Smooth muscle cell (in vitro differentiated cells): ENCODE results near the gene DDB1. TPM values are rescaled to one million over a fixed set of nuclear protein-coding genes. Genes with fewer than 3 reads are reported as not detected.

Experiments
- DNase-seq: peaks from one replicate; lab custom pipeline; 2025; ENCODE audit not compliant: unreplicated experiment; lab: John Stamatoyannopoulos, UW
- H2AFZ ChIP-seq: fragments of 200-600 bp; sonication (generic); 2 replicates; pipeline ENCODE4 v1.6.0; 2016; ENCODE audit warnings: antibody characterized with exemption, low read depth, mild to moderate bottlenecking
- H3F3A ChIP-seq: fragments of 200-600 bp; sonication (generic); 2 replicates; pipeline ENCODE4 v1.6.0; 2017; ENCODE audit warnings: antibody characterized with exemption, low read depth
- H3K27ac ChIP-seq: fragments of 200-600 bp; sonication (generic); 2 replicates; pipeline ENCODE4 v1.5.1; 2016; ENCODE audit warnings: low read depth, mild to moderate bottlenecking
- H3K27me3 ChIP-seq: fragments of 200-600 bp; sonication (generic); 2 replicates; pipeline ENCODE4 v1.6.1; 2016; ENCODE audit warnings: low read depth, mild to moderate bottlenecking
- H3K36me3 ChIP-seq: fragments of 200-600 bp; sonication (generic); 2 replicates; pipeline ENCODE4 v1.5.1; 2016; ENCODE audit warnings: low read depth
- H3K4me1 ChIP-seq: fragments of 200-600 bp; sonication (generic); 2 replicates; pipeline ENCODE4 v1.5.1; 2016; ENCODE audit warnings: low read depth
- H3K4me2 ChIP-seq: fragments of 200-600 bp; sonication (generic); 2 replicates; pipeline ENCODE4 v1.6.0; 2016; ENCODE audit warnings: mild to moderate bottlenecking
- H3K4me3 ChIP-seq: fragments of 200-600 bp; sonication (generic); 2 replicates; pipeline ENCODE4 v1.5.1; 2016; ENCODE audit warnings: mild to moderate bottlenecking
- H3K79me2 ChIP-seq: fragments of 200-600 bp; sonication (generic); 2 replicates; pipeline ENCODE4 v1.6.0; 2016; ENCODE audit warnings: low read depth, mild to moderate bottlenecking
- H3K9ac ChIP-seq: fragments of 200-600 bp; sonication (generic); 2 replicates; pipeline ENCODE4 v1.6.0; 2016; ENCODE audit warnings: low read depth
- H3K9me3 ChIP-seq: fragments of 200-600 bp; sonication (generic); replicated peaks from 2 replicates; pipeline ENCODE4 v1.5.1; 2016; ENCODE audit warnings: low read depth
- H4K20me1 ChIP-seq: fragments of 200-600 bp; sonication (generic); 2 replicates; pipeline ENCODE4 v1.6.0; 2016; ENCODE audit warnings: low read depth
- WGBS: methylation state at CpG from one replicate; pipeline ENCODE4 v1.1.7; 2016; ENCODE audit warnings: low lambda C conversion rate; 5-methylcytosine and 5-hydroxymethylcytosine counted together
- polyA plus RNA-seq: library from polyadenylated mRNA; unstranded; fragments of >200 nt; fragmentation: Nextera tagmentation; extraction: Ambion mirVana; gene quantifications from 2 replicates; pipeline ENCODE4 v1.2.1, GENCODE V29; 2016
- total RNA-seq: library from RNA; depleted of rRNA; stranded (reverse); fragments of >200 nt; gene quantifications from 2 replicates; pipeline ENCODE4 v1.2.3, GENCODE V29; 2014
- TF ChIP-seq, protein P1 (sequence below): fragments of 200-600 bp; sonication (generic); IDR thresholded peaks from 2 replicates; pipeline ENCODE4 v1.5.1; 2017; ENCODE audit warnings: borderline replicate concordance, mild to moderate bottlenecking, antibody characterized with exemption; ENCODE audit not compliant: insufficient read depth, poor library complexity, severe bottlenecking

Gene DDB1
- total and polyA plus RNA-seq, 2 experiments from 2014 or later: 143 to 150 TPM

DNA sequence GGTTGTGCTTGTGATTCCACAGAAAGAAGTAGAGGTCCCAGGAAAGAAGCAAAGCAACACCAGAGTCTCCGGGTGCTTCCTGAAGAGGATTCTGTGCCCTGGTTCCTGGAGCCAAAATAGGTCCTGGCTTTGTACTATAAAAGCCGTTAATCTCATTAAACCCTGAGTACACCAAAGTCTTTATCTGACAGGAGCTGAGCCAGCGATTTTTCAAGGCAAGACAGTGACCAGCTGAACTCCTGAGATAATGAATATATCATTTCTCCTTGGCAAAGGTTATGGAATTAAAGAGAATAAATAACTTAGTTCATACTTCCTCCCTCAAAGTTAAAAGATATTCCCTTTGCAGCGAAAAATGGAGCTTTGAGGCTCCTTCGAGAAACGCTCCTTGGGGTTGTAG, 34.5 kb upstream of the DDB1 start:
- no peak for DNase-seq
- H3K79me2 ChIP-seq: peaks cover 21% of the 10 kb centered on the region
- WGBS: 98% methylated on average over 6 of the region's 6 CpGs
- no peak overlapping the region for H3K4me3 ChIP-seq
- TF ChIP-seq, protein P1, sequence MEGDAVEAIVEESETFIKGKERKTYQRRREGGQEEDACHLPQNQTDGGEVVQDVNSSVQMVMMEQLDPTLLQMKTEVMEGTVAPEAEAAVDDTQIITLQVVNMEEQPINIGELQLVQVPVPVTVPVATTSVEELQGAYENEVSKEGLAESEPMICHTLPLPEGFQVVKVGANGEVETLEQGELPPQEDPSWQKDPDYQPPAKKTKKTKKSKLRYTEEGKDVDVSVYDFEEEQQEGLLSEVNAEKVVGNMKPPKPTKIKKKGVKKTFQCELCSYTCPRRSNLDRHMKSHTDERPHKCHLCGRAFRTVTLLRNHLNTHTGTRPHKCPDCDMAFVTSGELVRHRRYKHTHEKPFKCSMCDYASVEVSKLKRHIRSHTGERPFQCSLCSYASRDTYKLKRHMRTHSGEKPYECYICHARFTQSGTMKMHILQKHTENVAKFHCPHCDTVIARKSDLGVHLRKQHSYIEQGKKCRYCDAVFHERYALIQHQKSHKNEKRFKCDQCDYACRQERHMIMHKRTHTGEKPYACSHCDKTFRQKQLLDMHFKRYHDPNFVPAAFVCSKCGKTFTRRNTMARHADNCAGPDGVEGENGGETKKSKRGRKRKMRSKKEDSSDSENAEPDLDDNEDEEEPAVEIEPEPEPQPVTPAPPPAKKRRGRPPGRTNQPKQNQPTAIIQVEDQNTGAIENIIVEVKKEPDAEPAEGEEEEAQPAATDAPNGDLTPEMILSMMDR: no peak
- H3K9me3 ChIP-seq: no peaks in the 10 kb centered on the region
- H3K27ac ChIP-seq: peak overlapping the region; percentile 9
- H3K4me2 ChIP-seq: no peak overlapping the region
- H3K36me3 ChIP-seq: no peaks in the 10 kb centered on the region
- H4K20me1 ChIP-seq: no peaks in the 10 kb centered on the region
- peaks cover 5% of the 10 kb centered on the region for H3K4me1 ChIP-seq
- no peak overlapping the region for H2AFZ ChIP-seq
- no peak overlapping the region for H3K9ac ChIP-seq
- peaks cover 4% of the 10 kb centered on the region for H3F3A ChIP-seq
- H3K27me3 ChIP-seq: no peaks in the 10 kb centered on the region

DNA sequence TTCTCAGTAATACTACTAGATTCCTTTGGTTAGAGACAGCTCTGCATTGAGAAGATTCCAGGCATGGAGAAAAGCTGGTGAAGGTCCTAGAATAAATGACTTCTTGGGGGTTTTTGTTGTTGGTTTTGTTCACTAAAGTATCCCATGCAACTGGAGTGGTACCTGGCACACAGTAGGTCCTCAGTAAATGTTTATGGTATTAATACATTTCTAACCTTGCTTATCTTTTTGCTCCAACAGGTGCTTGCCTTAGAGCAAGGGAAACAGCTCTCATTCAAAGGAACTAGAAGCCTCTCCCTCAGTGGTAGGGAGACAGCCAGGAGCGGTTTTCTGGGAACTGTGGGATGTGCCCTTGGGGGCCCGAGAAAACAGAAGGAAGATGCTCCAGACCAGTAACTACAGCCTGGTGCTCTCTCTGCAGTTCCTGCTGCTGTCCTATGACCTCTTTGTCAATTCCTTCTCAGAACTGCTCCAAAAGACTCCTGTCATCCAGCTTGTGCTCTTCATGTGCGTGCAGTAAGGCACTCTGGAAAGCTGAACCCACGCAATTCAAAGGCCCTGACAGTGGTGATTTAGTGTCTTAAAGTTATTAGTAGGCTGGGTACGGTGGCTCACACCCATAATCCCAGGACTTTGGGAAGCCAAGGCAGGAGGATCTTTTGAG, 31.2 kb upstream of the DDB1 start:
- Histone ChIP-seq H3K4me1 (peaks cover 18% of the 10 kb centered on the region), H3F3A (peaks cover under 1% of the 10 kb centered on the region)

DNA sequence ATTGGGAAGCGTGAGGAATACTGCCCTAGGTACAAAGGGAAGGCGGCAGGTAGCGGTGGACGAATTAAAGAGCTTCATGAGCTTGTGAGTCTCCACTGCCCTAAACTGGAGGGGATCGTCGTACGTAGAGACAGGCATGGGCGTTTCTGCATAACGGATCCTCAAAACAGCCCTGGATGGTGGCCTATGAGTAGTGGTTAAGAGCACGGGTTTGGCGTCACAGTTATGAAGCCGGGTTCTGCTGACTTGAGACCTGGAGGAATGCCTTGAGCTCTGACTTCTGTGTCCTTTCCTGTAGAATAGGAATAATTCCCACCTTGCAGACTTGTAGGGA, 29.6 kb upstream of the DDB1 start:
- WGBS: 3% methylated on average over 12 of the region's 12 CpGs
- peaks cover 18% of the 10 kb centered on the region for H3K4me1 ChIP-seq
- peaks cover 27% of the 10 kb centered on the region for H3K79me2 ChIP-seq
- H3K36me3 ChIP-seq: no peaks in the 10 kb centered on the region
- H3K9me3 ChIP-seq: no peaks in the 10 kb centered on the region
- H3K4me3 ChIP-seq: peak overlapping the region; percentile 75
- no peaks in the 10 kb centered on the region for H3K27me3 ChIP-seq
- no peak for DNase-seq
- no peaks in the 10 kb centered on the region for H4K20me1 ChIP-seq
- peak overlapping the region; percentile 96 for H3K27ac ChIP-seq
- H3K9ac ChIP-seq: peak overlapping the region; percentile 95
- H3F3A ChIP-seq: no peaks in the 10 kb centered on the region
- H3K4me2 ChIP-seq: peak overlapping the region; percentile 90
- TF ChIP-seq, protein P1: no peak
- H2AFZ ChIP-seq: peak overlapping the region; percentile 87

More for the DNA sequence above, 31.2 kb upstream of the DDB1 start:
- no peak overlapping the region for H2AFZ ChIP-seq
- H3K9me3 ChIP-seq: no peaks in the 10 kb centered on the region
- no peak for DNase-seq
- no peaks in the 10 kb centered on the region for H3K27me3 ChIP-seq
- WGBS: 98% methylated on average over 5 of the region's 5 CpGs
- H3K36me3 ChIP-seq: no peaks in the 10 kb centered on the region
- H3K9ac ChIP-seq: no peak overlapping the region
- H3K27ac ChIP-seq: no peak overlapping the region
- no peaks in the 10 kb centered on the region for H4K20me1 ChIP-seq
- H3K4me2 ChIP-seq: no peak overlapping the region
- H3K4me3 ChIP-seq: no peak overlapping the region
- TF ChIP-seq, protein P1: no peak
- peaks cover 27% of the 10 kb centered on the region for H3K79me2 ChIP-seq
